Kidney epithelial cell (primary cell): ENCODE measurements around the gene ROCK2. TPM values are rescaled to one million over a fixed set of nuclear protein-coding genes. Genes with fewer than 3 reads are reported as not detected.

ENCODE experiments used
- DNase-seq: peaks from one replicate; pipeline ENCODE4 v3.0.0-alpha.2; 2010; ENCODE audit warnings: low read depth
- H3K27me3 ChIP-seq: 2 replicates; pipeline ENCODE4 v1.6.0; 2011; ENCODE audit warnings: low read length; ENCODE audit not compliant: control insufficient read depth, insufficient read depth
- H3K36me3 ChIP-seq: 2 replicates; pipeline ENCODE4 v1.5.1; 2011; ENCODE audit warnings: low read length; ENCODE audit not compliant: control insufficient read depth, insufficient read depth
- H3K4me3 ChIP-seq: 2 replicates; pipeline ENCODE4 v1.5.1; 2011; ENCODE audit warnings: low read depth, mild to moderate bottlenecking, control low read depth, low read length
- total RNA-seq: library from RNA; depleted of rRNA; stranded (reverse); fragments of >200 nt; gene quantifications from 2 replicates; pipeline ENCODE4 v1.2.3, GENCODE V29; 2015
- TF ChIP-seq, protein P1 (sequence below): IDR thresholded peaks from 2 replicates; pipeline ENCODE4 v1.5.1; 2011; ENCODE audit warnings: mild to moderate bottlenecking, moderate library complexity, low read length, control low read depth, inconsistent platforms; ENCODE audit not compliant: insufficient read depth, poor library complexity, severe bottlenecking

ROCK2 gene
- total RNA-seq, 1 donor from 2014 or later = 26.4 TPM

DNA sequence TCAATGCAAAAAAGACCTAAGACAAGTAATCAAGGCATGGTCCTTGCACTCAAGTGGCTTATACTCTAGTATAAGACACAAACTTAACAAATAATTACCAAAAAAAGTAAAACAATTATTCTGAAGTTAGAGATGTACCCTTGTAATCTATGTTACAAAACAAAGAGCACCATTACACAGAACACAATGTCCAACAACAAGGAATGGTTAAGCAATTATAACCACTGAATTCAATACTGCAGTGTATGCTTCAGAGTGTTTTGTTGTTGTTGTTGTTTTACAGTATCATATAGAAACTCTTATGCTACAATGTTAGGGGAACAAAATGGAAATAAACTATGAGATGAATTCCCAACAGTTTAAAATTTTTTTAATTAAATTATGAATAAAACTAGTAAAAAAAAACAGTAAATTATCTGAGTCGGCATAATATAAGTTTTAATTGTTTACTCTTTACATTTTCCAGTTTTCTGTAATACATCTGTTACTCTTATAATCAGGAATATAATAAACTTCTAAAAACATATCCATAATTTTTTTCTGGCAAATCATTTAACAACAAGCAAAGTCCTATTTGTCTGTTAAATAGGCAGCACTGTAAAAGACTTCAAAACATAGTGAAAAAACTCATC is 29.2 kb downstream of the ROCK2 start:
- H3K4me3 ChIP-seq = no peak overlapping the region
- no peak for DNase-seq
- TF ChIP-seq, protein P1, sequence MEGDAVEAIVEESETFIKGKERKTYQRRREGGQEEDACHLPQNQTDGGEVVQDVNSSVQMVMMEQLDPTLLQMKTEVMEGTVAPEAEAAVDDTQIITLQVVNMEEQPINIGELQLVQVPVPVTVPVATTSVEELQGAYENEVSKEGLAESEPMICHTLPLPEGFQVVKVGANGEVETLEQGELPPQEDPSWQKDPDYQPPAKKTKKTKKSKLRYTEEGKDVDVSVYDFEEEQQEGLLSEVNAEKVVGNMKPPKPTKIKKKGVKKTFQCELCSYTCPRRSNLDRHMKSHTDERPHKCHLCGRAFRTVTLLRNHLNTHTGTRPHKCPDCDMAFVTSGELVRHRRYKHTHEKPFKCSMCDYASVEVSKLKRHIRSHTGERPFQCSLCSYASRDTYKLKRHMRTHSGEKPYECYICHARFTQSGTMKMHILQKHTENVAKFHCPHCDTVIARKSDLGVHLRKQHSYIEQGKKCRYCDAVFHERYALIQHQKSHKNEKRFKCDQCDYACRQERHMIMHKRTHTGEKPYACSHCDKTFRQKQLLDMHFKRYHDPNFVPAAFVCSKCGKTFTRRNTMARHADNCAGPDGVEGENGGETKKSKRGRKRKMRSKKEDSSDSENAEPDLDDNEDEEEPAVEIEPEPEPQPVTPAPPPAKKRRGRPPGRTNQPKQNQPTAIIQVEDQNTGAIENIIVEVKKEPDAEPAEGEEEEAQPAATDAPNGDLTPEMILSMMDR = no peak
- no peaks in the 10 kb centered on the region for H3K36me3 ChIP-seq
- no peaks in the 10 kb centered on the region for H3K27me3 ChIP-seq

DNA sequence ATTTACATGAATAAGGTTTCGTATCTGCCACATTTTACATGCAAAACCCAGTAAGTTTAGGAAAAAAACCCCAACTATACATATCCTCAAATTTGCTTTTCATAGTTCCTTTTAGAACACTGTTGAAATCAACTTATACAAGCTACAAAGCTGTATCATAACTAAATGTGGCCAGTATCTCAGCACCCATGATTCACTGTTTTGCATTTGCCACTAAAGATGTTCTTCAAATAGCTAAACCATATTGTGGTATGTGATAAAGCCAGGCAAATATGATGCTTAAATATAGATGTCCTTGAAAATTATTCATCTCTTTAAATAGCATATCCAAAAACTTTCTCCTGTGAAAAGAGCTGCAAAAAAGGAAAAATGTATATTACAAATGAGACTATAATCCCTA is 29.9 kb downstream of the ROCK2 start:
- no peaks in the 10 kb centered on the region for H3K36me3 ChIP-seq
- H3K27me3 ChIP-seq = no peaks in the 10 kb centered on the region
- TF ChIP-seq, protein P1 = no peak
- no peak overlapping the region for H3K4me3 ChIP-seq
- DNase-seq = no peak

DNA sequence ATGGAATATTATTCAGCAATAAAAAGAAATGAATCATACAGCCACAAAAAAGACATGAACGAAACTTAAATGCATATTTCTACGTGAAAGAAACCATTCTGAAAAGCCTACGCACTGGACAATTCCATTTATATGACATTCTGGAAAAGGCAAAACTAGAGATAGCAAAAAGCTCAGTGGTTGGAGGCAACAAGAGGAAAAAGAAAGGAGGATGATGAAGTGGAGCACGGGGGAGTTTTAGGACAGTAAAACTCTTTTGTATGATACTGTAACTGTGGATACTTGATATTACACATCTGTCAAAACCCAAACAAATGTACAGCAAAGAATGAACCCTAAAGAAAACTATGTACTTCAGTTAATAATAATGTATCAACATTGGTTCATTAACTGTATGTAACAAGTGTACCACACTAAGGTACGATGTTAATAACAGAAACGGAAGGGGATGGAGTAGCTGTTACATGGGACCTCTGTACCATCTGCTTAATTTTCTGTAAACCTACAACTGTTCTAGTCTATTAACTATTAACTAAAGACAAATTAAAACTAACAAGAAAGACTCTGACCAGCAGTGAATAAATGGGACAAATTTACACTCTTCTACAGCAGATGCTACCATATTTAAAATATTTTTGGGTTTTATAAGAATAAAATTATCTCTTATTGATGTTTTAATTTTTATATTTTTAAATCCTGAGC is 31.5 kb downstream of the ROCK2 start:
- TF ChIP-seq, protein P1 = no peak
- no peak for DNase-seq
- Histone ChIP-seq H3K36me3 (no peaks in the 10 kb centered on the region), H3K4me3 (no peak overlapping the region), H3K27me3 (no peaks in the 10 kb centered on the region)

DNA sequence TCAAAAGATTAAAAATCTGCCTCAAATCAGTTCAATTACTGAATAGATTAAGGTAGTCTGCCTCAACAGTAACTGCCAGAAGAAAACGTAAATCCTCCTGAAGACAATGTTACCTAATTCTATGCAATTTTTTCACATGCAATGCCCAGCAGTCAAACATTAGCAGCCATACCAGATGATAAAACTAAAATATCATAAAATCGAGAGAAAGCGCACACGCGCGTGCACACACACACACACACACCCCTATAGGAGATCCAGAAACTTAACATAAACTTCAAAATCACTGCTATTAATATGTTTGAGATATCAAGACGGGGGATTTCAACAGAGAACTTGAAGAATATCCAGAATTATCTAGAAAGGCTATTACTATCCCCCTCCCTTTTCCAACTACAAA is 32.9 kb downstream of the ROCK2 start:
- TF ChIP-seq, protein P1 = no peak
- no peak overlapping the region for H3K4me3 ChIP-seq
- no peaks in the 10 kb centered on the region for H3K27me3 ChIP-seq
- no peaks in the 10 kb centered on the region for H3K36me3 ChIP-seq
- no peak for DNase-seq

DNA sequence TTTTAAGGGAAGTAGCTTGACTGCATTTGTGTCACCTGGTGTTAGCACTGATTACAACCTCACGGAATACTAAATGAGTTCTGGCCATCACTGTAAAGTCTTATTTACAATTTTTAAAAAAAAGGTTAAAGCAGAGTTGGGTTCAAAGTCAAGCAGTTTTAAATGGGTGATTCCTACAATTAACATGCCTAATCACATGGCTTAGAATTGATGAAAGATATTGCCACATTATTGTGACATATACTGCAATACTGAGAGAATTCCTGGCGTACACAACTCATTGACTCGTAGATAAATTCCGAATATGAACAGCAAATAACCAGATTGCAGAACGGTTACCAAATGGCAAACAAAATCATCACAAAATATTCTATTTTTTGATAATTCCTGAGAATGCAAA is 34.2 kb downstream of the ROCK2 start:
- Histone ChIP-seq H3K4me3 (no peak overlapping the region), H3K27me3 (no peaks in the 10 kb centered on the region), H3K36me3 (no peaks in the 10 kb centered on the region)
- TF ChIP-seq, protein P1 = no peak
- no peak for DNase-seq
